Body of pancreas (tissue), 4 donors: Measurements from ENCODE around the gene PUS3. TPM values are rescaled to one million over a fixed set of nuclear protein-coding genes. Genes with fewer than 3 reads are reported as not detected.

Source experiments
- ATAC-seq: fragments of 150-250 bp; one replicate; pipeline ENCODE4 v1.9.1; 2016
- DNase-seq, 4 donors: peaks; one replicate each; pipeline ENCODE4 v3.0.0-alpha.2; 2019
- H3K27ac ChIP-seq, 4 donors: fragments of 200-600 bp; sonication (generic); 1 replicate in 3 of 4; 2 replicates in 1 of 4; pipeline versions ENCODE4 v1.5.1 to v1.6.1; 2016 to 2019; ENCODE audit warnings: mild to moderate bottlenecking in 1 of 4, mixed read lengths in 1 of 4, moderate library complexity in 1 of 4
- H3K27me3 ChIP-seq, 2 donors: fragments of 200-600 bp; sonication (generic); one replicate each; pipeline ENCODE4 v1.6.0; 2016; ENCODE audit warnings: mild to moderate bottlenecking in 1 of 2
- H3K36me3 ChIP-seq, 2 donors: fragments of 200-600 bp; sonication (generic); replicated peaks in 1 of 2; 2 replicates each; pipeline ENCODE4 v1.5.1; 2016; ENCODE audit warnings: low read depth in 2 of 2; ENCODE audit not compliant: insufficient read depth in 1 of 2
- H3K4me1 ChIP-seq: fragments of 200-600 bp; sonication (generic); one replicate; pipeline ENCODE4 v1.6.0; 2016
- H3K4me3 ChIP-seq, 2 donors: fragments of 200-600 bp; sonication (generic); 1 replicate in 1 of 2; 2 replicates in 1 of 2; pipeline ENCODE4 v1.5.1; 2016 to 2019
- H3K9me3 ChIP-seq, 3 donors: fragments of 200-600 bp; sonication (generic); 1 replicate in 2 of 3; 2 replicates in 1 of 3; pipeline ENCODE4 v1.5.1; 2016
- POLR2A ChIP-seq, 3 donors: fragments of 450-650 bp; IDR thresholded peaks; one replicate each; pipeline ENCODE4 v1.6.1; 2016; ENCODE audit warnings: antibody characterized with exemption in 3 of 3, mild to moderate bottlenecking in 2 of 3
- WGBS, 2 donors: methylation state at CpG; one replicate each; pipeline ENCODE4 v1.1.5; 2017; 5-methylcytosine and 5-hydroxymethylcytosine counted together
- intact Hi-C: fragments of 100-400 bp; cut with DNase I; formaldehyde crosslinking; loops from one replicate; pipeline ENCODE4 v1.15.1; 2023
- total RNA-seq, 2 donors: library from RNA; depleted of rRNA; stranded (reverse); fragments of >200 nt; gene quantifications; one replicate each; pipeline ENCODE4 v1.1.0, GENCODE V29; 2016
- TF ChIP-seq, protein P1 (sequence below), 7 experiments: fragments of 450-650 bp in 4 of 7; fragments of 200-600 bp in 3 of 7; sonication (generic) in 3 of 7; IDR thresholded peaks; one replicate each; pipeline ENCODE4 v1.5.1; 2016 to 2019; ENCODE audit warnings: antibody characterized with exemption in 7 of 7

Gene PUS3
- total RNA-seq, 2 donors from 2014 or later: 1.6 to 9.6 TPM

DNA sequence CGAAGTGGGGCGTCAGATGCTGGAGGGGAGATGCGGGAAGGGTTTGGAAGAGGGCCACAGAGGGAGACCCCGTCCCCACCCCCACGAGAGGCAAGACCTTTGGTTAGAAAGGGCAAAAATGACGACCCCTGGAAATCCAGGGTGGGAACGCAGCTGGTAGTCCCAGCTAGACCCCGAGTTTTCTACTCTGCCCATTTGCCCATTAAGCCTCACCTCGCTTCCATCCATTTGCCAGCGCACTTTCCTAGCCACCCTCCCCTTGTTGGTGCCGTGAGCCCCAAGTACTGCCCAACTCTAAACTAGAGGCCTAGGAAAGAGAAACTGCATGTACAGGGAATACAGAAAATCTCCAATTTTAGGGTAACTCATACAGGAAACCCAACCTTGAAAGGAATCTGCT, 1.7 kb upstream of the PUS3 start:
- DNase-seq (no peak), ATAC-seq (no peak)
- WGBS, 2 donors: 49 to 50% methylated on average over 11 of the region's 11 CpGs
- intact Hi-C loops: no loop called here
- TF ChIP-seq, protein P1, sequence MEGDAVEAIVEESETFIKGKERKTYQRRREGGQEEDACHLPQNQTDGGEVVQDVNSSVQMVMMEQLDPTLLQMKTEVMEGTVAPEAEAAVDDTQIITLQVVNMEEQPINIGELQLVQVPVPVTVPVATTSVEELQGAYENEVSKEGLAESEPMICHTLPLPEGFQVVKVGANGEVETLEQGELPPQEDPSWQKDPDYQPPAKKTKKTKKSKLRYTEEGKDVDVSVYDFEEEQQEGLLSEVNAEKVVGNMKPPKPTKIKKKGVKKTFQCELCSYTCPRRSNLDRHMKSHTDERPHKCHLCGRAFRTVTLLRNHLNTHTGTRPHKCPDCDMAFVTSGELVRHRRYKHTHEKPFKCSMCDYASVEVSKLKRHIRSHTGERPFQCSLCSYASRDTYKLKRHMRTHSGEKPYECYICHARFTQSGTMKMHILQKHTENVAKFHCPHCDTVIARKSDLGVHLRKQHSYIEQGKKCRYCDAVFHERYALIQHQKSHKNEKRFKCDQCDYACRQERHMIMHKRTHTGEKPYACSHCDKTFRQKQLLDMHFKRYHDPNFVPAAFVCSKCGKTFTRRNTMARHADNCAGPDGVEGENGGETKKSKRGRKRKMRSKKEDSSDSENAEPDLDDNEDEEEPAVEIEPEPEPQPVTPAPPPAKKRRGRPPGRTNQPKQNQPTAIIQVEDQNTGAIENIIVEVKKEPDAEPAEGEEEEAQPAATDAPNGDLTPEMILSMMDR (IDR thresholded peaks at IDR 0.05): no peak
- TF ChIP-seq POLR2A (IDR thresholded peaks at IDR 0.05): no peak
- H3K9me3 ChIP-seq: no peaks in the 10 kb centered on the region
- peaks cover 28% of the 10 kb centered on the region for H3K4me1 ChIP-seq
- no peak overlapping the region for H3K27ac ChIP-seq
- H3K36me3 ChIP-seq: no peaks in the 10 kb centered on the region
- H3K27me3 ChIP-seq: no peaks in the 10 kb centered on the region
- H3K4me3 ChIP-seq: no peak overlapping the region

- intact Hi-C loops: no loop called here
- Histone ChIP-seq H3K27ac (peak within 1 kb of the TSS in 1 of 4 donors; percentile 83), H3K36me3 (no peaks in the 10 kb centered on the region), H3K4me3 (peak within 1 kb of the TSS in 1 of 2 donors; percentile 61), H3K27me3 (no peaks in the 10 kb centered on the region), H3K9me3 (no peaks in the 10 kb centered on the region), H3K4me1 (peaks cover 28% of the 10 kb centered on the region)
- TF ChIP-seq, protein P1 (IDR thresholded peaks at IDR 0.05): no peak
- peak in 1 of 4 donors; percentile 25 for DNase-seq
- 2% methylated on average over 35 to 59 of the region's 81 CpGs for WGBS, 2 donors
- peak; percentile 13 for ATAC-seq
Observed at GRCh38 chr11:125903711-125904659, 979 bp upstream of the PUS3 start, which contains the start of gene DDX25. Gene DDX25 (plus strand): TSS chr11:125904508. CDS start chr11:125904518, 10 bp downstream.

- ATAC-seq (no peak), DNase-seq (no peak)
- peak overlapping the region in 3 of 4 donors; percentile 39 to 83 (median 76) for H3K27ac ChIP-seq
- H3K4me1 ChIP-seq: peaks cover 28% of the 10 kb centered on the region
- TF ChIP-seq, protein P1 (IDR thresholded peaks at IDR 0.05): no peak
- no peak for TF ChIP-seq POLR2A (IDR thresholded peaks at IDR 0.05)
- 36 to 52% methylated on average over 16 to 20 of the region's 20 CpGs for WGBS, 2 donors
- no peaks in the 10 kb centered on the region for H3K36me3 ChIP-seq
- no peaks in the 10 kb centered on the region for H3K27me3 ChIP-seq
- H3K4me3 ChIP-seq: peak overlapping the region; percentile 55 to 61
- intact Hi-C loops: no loop called here
- H3K9me3 ChIP-seq: no peaks in the 10 kb centered on the region
Observed at GRCh38 chr11:125902277-125902926, 604 bp downstream of the PUS3 start.

DNA sequence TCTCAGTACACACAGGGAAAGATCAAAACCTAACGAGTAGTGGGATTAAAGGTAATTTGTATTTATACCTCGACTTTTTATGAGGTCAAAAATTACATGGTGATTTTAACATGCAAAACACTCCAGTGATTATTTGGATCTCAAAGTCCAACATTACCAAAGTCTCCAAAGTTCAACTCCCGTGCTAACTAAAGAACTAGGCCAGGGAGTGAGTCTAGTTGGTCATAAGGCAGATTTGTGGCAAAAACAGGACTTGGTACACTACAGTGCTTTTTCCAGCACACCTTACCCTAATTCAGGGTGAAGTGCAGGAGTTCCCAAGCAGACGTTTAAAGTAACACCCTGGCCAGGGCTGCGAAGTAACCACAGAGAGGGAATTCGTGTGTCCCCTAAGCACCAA, 1.1 kb downstream of the PUS3 start:
- no peak for ATAC-seq
- Histone ChIP-seq H3K27me3 (no peaks in the 10 kb centered on the region), H3K27ac (no peak overlapping the region), H3K36me3 (no peaks in the 10 kb centered on the region), H3K4me1 (peaks cover 28% of the 10 kb centered on the region), H3K9me3 (no peaks in the 10 kb centered on the region), H3K4me3 (no peak overlapping the region)
- no peak for TF ChIP-seq POLR2A (IDR thresholded peaks at IDR 0.05)
- TF ChIP-seq, protein P1 (IDR thresholded peaks at IDR 0.05): no peak
- intact Hi-C loops: no loop called here
- DNase-seq: no peak
- 76% methylated on average over 6 of the region's 6 CpGs for WGBS, 2 donors
